ENCODE results near the gene PRLR.

The PRLR gene

GRCh38 chr5:35083150-35083549 is 147.1 kb downstream of the PRLR start:
- no peak for DNase-seq (ENCODE audit: low spot score)

- DNase-seq (ENCODE audit: low spot score), result no peak
These were observed 147.8 kb downstream of the PRLR start for GRCh38 chr5:35082530-35082929.

GRCh38 chr5:35081134-35081533 is 149.2 kb downstream of the PRLR start:
- DNase-seq (ENCODE audit: low spot score), result no peak

- no peak for DNase-seq (ENCODE audit: low spot score)
These were observed 157.1 kb downstream of the PRLR start for GRCh38 chr5:35073160-35073559.

GRCh38 chr5:35069188-35069587 is 161.1 kb downstream of the PRLR start:
- no peak for DNase-seq (ENCODE audit: low spot score)

- DNase-seq (ENCODE audit: low spot score), result no peak
These were observed 162.3 kb downstream of the PRLR start for GRCh38 chr5:35067985-35068384.

- no peak for DNase-seq (ENCODE audit: low spot score)
These were observed 164.0 kb downstream of the PRLR start for GRCh38 chr5:35066260-35066795.

GRCh38 chr5:35063414-35063813 is 166.9 kb downstream of the PRLR start:
- no peak for DNase-seq (ENCODE audit: low spot score)

- DNase-seq (ENCODE audit: low spot score), result no peak
These were observed 169.0 kb downstream of the PRLR start for GRCh38 chr5:35061211-35061770.

- DNase-seq (ENCODE audit: low spot score), result no peak
These were observed 170.1 kb downstream of the PRLR start for GRCh38 chr5:35060236-35060635.

GRCh38 chr5:35059251-35059650 is 171.0 kb downstream of the PRLR start:
- DNase-seq (ENCODE audit: low spot score), result no peak

- no peak for DNase-seq (ENCODE audit: low spot score)
These were observed 171.9 kb downstream of the PRLR start for GRCh38 chr5:35058374-35058788.

GRCh38 chr5:35056686-35057085 is 173.6 kb downstream of the PRLR start:
- no peak for DNase-seq (ENCODE audit: low spot score)

- DNase-seq (ENCODE audit: low spot score), result no peak
These were observed 177.4 kb downstream of the PRLR start for GRCh38 chr5:35052838-35053237.

- no peak for DNase-seq (ENCODE audit: low spot score)
These were observed 179.7 kb downstream of the PRLR start for GRCh38 chr5:35050541-35051126.

- no peak for DNase-seq (ENCODE audit: low spot score)
These were observed 181.4 kb downstream of the PRLR start for GRCh38 chr5:35048910-35049309.

GRCh38 chr5:35047785-35048404 is 182.4 kb downstream of the PRLR start, which contains the start of gene AGXT2:
TSS of gene AGXT2 (minus strand) at chr5:35047949. CDS start at chr5:35047892, 57 bp downstream.
- no peak for DNase-seq (ENCODE audit: low spot score)

GRCh38 chr5:35046774-35047173 is 183.5 kb downstream of the PRLR start:
- DNase-seq (ENCODE audit: low spot score), result no peak

GRCh38 chr5:35045280-35045679 is 185.0 kb downstream of the PRLR start:
- no peak for DNase-seq (ENCODE audit: low spot score)

GRCh38 chr5:35044649-35045048 is 185.6 kb downstream of the PRLR start:
- DNase-seq (ENCODE audit: low spot score), result no peak

- DNase-seq (ENCODE audit: low spot score), result no peak
These were observed 187.5 kb downstream of the PRLR start for GRCh38 chr5:35042781-35043180.

- DNase-seq (ENCODE audit: low spot score), result no peak
These were observed 189.0 kb downstream of the PRLR start for GRCh38 chr5:35041261-35041660.

GRCh38 chr5:35038891-35039290 is 191.4 kb downstream of the PRLR start:
- DNase-seq (ENCODE audit: low spot score), result no peak

All from SK-N-DZ (cell line).